Smooth muscle cell (in vitro differentiated cells): ENCODE data around the gene POU2AF1. TPM values are rescaled to one million over a fixed set of nuclear protein-coding genes. Genes with fewer than 3 reads are reported as not detected.

Experiments used
- DNase-seq: peaks from one replicate; lab custom pipeline; 2025; ENCODE audit not compliant: unreplicated experiment; lab: John Stamatoyannopoulos, UW
- H2AFZ ChIP-seq: fragments of 200-600 bp; sonication (generic); 2 replicates; pipeline ENCODE4 v1.6.0; 2016; ENCODE audit warnings: antibody characterized with exemption, low read depth, mild to moderate bottlenecking
- H3F3A ChIP-seq: fragments of 200-600 bp; sonication (generic); 2 replicates; pipeline ENCODE4 v1.6.0; 2017; ENCODE audit warnings: antibody characterized with exemption, low read depth
- H3K27ac ChIP-seq: fragments of 200-600 bp; sonication (generic); 2 replicates; pipeline ENCODE4 v1.5.1; 2016; ENCODE audit warnings: low read depth, mild to moderate bottlenecking
- H3K27me3 ChIP-seq: fragments of 200-600 bp; sonication (generic); 2 replicates; pipeline ENCODE4 v1.6.1; 2016; ENCODE audit warnings: low read depth, mild to moderate bottlenecking
- H3K36me3 ChIP-seq: fragments of 200-600 bp; sonication (generic); 2 replicates; pipeline ENCODE4 v1.5.1; 2016; ENCODE audit warnings: low read depth
- H3K4me1 ChIP-seq: fragments of 200-600 bp; sonication (generic); 2 replicates; pipeline ENCODE4 v1.5.1; 2016; ENCODE audit warnings: low read depth
- H3K4me2 ChIP-seq: fragments of 200-600 bp; sonication (generic); 2 replicates; pipeline ENCODE4 v1.6.0; 2016; ENCODE audit warnings: mild to moderate bottlenecking
- H3K4me3 ChIP-seq: fragments of 200-600 bp; sonication (generic); 2 replicates; pipeline ENCODE4 v1.5.1; 2016; ENCODE audit warnings: mild to moderate bottlenecking
- H3K79me2 ChIP-seq: fragments of 200-600 bp; sonication (generic); 2 replicates; pipeline ENCODE4 v1.6.0; 2016; ENCODE audit warnings: low read depth, mild to moderate bottlenecking
- H3K9ac ChIP-seq: fragments of 200-600 bp; sonication (generic); 2 replicates; pipeline ENCODE4 v1.6.0; 2016; ENCODE audit warnings: low read depth
- H3K9me3 ChIP-seq: fragments of 200-600 bp; sonication (generic); replicated peaks from 2 replicates; pipeline ENCODE4 v1.5.1; 2016; ENCODE audit warnings: low read depth
- H4K20me1 ChIP-seq: fragments of 200-600 bp; sonication (generic); 2 replicates; pipeline ENCODE4 v1.6.0; 2016; ENCODE audit warnings: low read depth
- WGBS: methylation state at CpG from one replicate; pipeline ENCODE4 v1.1.7; 2016; ENCODE audit warnings: low lambda C conversion rate; 5-methylcytosine and 5-hydroxymethylcytosine counted together
- polyA plus RNA-seq: library from polyadenylated mRNA; unstranded; fragments of >200 nt; fragmentation: Nextera tagmentation; extraction: Ambion mirVana; gene quantifications from 2 replicates; pipeline ENCODE4 v1.2.1, GENCODE V29; 2016
- total RNA-seq: library from RNA; depleted of rRNA; stranded (reverse); fragments of >200 nt; gene quantifications from 2 replicates; pipeline ENCODE4 v1.2.3, GENCODE V29; 2014
- TF ChIP-seq, protein P1 (sequence below): fragments of 200-600 bp; sonication (generic); IDR thresholded peaks from 2 replicates; pipeline ENCODE4 v1.5.1; 2017; ENCODE audit warnings: borderline replicate concordance, mild to moderate bottlenecking, antibody characterized with exemption; ENCODE audit not compliant: insufficient read depth, poor library complexity, severe bottlenecking

Gene POU2AF1
- total and polyA plus RNA-seq, 2 experiments from 2014 or later, result not detected

DNA sequence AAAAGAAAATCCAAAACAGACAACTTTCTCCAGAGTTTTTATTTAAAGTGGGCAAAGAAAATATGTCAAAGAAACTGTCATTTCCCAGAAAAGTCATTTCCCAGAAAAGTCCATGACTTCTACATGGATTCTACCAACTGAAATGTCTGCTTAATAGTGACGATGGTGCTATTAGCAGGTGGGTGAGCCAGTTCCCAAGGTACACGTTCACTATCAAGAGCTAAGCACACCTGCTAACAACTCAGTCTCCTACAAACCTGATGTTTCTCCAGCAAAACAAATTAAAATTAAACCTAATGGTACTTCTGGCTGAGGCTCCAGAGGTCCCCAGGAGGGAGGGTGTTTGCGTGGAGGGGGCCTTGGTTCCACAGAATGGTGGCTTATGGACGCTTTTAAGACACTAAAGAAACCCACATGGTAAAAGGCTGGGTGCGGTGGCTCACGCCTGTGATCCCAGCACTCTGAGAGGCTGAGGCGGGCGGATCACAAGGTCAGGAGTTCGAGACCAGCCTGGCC is 26.8 kb downstream of the POU2AF1 start:
- 96% methylated on average over 9 of the region's 9 CpGs for WGBS
- H3K4me2 ChIP-seq, result no peak overlapping the region
- H4K20me1 ChIP-seq, result no peaks in the 10 kb centered on the region
- no peaks in the 10 kb centered on the region for H3K79me2 ChIP-seq
- H3K36me3 ChIP-seq, result no peaks in the 10 kb centered on the region
- H3K4me1 ChIP-seq, result no peaks in the 10 kb centered on the region
- DNase-seq, result no peak
- H3K4me3 ChIP-seq, result no peak overlapping the region
- no peak overlapping the region for H3K27ac ChIP-seq
- no peak overlapping the region for H3K9ac ChIP-seq
- TF ChIP-seq, protein P1, sequence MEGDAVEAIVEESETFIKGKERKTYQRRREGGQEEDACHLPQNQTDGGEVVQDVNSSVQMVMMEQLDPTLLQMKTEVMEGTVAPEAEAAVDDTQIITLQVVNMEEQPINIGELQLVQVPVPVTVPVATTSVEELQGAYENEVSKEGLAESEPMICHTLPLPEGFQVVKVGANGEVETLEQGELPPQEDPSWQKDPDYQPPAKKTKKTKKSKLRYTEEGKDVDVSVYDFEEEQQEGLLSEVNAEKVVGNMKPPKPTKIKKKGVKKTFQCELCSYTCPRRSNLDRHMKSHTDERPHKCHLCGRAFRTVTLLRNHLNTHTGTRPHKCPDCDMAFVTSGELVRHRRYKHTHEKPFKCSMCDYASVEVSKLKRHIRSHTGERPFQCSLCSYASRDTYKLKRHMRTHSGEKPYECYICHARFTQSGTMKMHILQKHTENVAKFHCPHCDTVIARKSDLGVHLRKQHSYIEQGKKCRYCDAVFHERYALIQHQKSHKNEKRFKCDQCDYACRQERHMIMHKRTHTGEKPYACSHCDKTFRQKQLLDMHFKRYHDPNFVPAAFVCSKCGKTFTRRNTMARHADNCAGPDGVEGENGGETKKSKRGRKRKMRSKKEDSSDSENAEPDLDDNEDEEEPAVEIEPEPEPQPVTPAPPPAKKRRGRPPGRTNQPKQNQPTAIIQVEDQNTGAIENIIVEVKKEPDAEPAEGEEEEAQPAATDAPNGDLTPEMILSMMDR, result no peak
- H3K27me3 ChIP-seq, result no peaks in the 10 kb centered on the region
- no peaks in the 10 kb centered on the region for H3F3A ChIP-seq
- no peaks in the 10 kb centered on the region for H3K9me3 ChIP-seq
- no peak overlapping the region for H2AFZ ChIP-seq

DNA sequence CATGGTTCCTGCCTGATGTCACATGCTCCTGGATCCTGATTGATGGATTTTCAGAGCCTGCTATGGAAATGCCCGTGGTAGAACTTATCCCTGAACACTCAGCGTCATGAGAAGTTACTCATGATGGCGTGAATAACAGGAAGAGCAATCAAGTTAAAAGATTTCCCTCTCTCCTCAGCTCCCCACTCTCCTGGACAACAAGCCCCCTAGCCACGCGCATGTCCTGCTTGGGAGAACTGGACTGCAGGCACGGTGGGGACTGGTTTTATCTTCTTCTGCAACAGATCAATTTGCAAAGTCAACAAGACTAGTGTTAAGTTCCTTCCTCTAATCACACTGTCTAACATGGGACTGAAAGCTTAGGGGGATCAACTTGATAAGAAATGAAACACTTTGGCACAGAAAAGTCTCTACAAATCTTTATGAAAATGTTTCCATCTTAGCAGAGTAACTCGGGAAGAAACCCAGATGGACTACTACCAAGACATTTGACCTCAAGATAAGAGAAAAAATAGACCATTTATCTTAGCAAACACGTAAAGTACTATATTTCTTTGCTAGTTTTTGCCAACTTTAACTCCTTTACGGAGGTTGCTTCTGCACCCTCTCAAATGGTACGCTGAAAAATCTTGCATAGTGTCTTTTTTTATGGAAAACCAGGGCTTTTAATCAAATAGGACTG is 27.6 kb downstream of the POU2AF1 start:
- no peaks in the 10 kb centered on the region for H3K36me3 ChIP-seq
- H3F3A ChIP-seq, result no peaks in the 10 kb centered on the region
- TF ChIP-seq, protein P1, result no peak
- WGBS, result 49% methylated on average over 10 of the region's 10 CpGs
- H3K27me3 ChIP-seq, result no peaks in the 10 kb centered on the region
- H3K9me3 ChIP-seq, result no peaks in the 10 kb centered on the region
- H3K4me2 ChIP-seq, result no peak overlapping the region
- no peaks in the 10 kb centered on the region for H4K20me1 ChIP-seq
- H3K9ac ChIP-seq, result no peak overlapping the region
- no peak for DNase-seq
- H3K4me3 ChIP-seq, result no peak overlapping the region
- H3K27ac ChIP-seq, result no peak overlapping the region
- H3K4me1 ChIP-seq, result no peaks in the 10 kb centered on the region
- H3K79me2 ChIP-seq, result no peaks in the 10 kb centered on the region
- H2AFZ ChIP-seq, result no peak overlapping the region

DNA sequence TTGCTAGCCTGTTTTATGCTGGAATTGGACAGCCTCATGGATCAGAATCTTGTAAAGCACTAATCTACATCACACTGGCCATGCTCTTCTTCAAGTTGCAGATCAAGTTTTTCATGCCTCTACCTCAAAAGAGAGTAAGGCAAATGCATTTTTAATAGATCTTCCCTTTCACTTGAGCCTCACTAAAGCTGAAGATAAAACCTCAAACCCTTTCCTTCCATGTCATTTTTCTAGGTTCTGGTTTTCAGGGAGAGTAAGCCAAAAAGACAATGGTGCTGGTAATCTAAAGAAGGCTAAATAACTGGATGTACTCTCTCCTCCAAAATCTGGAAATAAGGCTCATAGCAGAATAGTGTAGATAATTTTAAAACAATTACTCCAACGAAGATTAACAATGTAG is 28.3 kb downstream of the POU2AF1 start:
- TF ChIP-seq, protein P1, result no peak
- no peaks in the 10 kb centered on the region for H3K79me2 ChIP-seq
- no peaks in the 10 kb centered on the region for H3K36me3 ChIP-seq
- no peaks in the 10 kb centered on the region for H3K9me3 ChIP-seq
- no peaks in the 10 kb centered on the region for H3F3A ChIP-seq
- H3K27me3 ChIP-seq, result no peaks in the 10 kb centered on the region
- 91% methylated on average over 1 of the region's 1 CpG for WGBS
- H4K20me1 ChIP-seq, result no peaks in the 10 kb centered on the region
- DNase-seq, result no peak
- H2AFZ ChIP-seq, result no peak overlapping the region
- H3K4me1 ChIP-seq, result no peaks in the 10 kb centered on the region
- no peak overlapping the region for H3K4me2 ChIP-seq
- no peak overlapping the region for H3K4me3 ChIP-seq
- H3K9ac ChIP-seq, result no peak overlapping the region
- H3K27ac ChIP-seq, result no peak overlapping the region

DNA sequence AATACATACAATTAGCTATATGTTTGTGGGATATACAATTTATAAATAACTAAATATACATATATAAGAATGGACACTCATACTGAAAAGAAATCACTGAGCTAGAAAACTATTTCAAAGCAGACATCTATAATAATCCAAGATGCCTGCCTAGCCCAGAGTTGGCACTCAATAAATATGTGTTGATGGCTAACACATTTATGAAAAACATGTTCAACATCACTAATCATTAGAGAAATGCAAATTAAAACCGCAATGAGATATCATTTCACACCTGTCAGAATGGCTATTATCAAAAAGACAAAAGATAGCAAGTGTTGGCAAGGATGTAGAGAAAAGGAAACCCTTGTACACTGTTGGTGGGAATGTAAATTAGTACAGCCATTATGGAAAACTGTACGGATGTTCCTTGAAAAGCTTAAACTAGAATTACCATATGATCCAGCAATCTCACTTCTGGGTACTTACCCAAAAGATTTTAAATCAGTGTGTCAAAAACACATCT is 29.8 kb downstream of the POU2AF1 start:
- no peaks in the 10 kb centered on the region for H4K20me1 ChIP-seq
- 89% methylated on average over 2 of the region's 2 CpGs for WGBS
- no peak overlapping the region for H2AFZ ChIP-seq
- H3K9ac ChIP-seq, result no peak overlapping the region
- no peak overlapping the region for H3K4me3 ChIP-seq
- H3K9me3 ChIP-seq, result no peaks in the 10 kb centered on the region
- no peak overlapping the region for H3K4me2 ChIP-seq
- no peaks in the 10 kb centered on the region for H3K36me3 ChIP-seq
- H3K79me2 ChIP-seq, result no peaks in the 10 kb centered on the region
- H3K27ac ChIP-seq, result no peak overlapping the region
- DNase-seq, result no peak
- H3K27me3 ChIP-seq, result no peaks in the 10 kb centered on the region
- TF ChIP-seq, protein P1, result no peak
- H3F3A ChIP-seq, result no peaks in the 10 kb centered on the region
- no peaks in the 10 kb centered on the region for H3K4me1 ChIP-seq
